IMR-90 (cell line): ENCODE data around the gene HHIPL1. TPM values are rescaled to one million over a fixed set of nuclear protein-coding genes. Genes with fewer than 3 reads are reported as not detected.

Experiments
- ATAC-seq: fragments of 200-7000 bp; cut with Tn5 transposase; 2 replicates; pipeline ENCODE4 v1.9.1; 2020; ENCODE audit warnings: low read depth, mild to moderate bottlenecking, moderate library complexity
- BruUV-seq: library from RNA; stranded (reverse); fragments of 400-500 nt; replicated peaks from 2 replicates; lab custom pipeline; 2021; lab: Mats Ljungman, UMichigan
- CTCF ChIA-PET: fragments of 300-600 bp; formaldehyde crosslinking; extraction: SDS; loops from one replicate; lab custom pipeline; 2021; ENCODE audit warnings: antibody characterized with exemption; lab: Yijun Ruan, JAX
- POLR2A ChIA-PET: fragments of 300-600 bp; sonication (Branson Sonifier 250); formaldehyde crosslinking; loops from one replicate; lab custom pipeline; 2022; ENCODE audit warnings: antibody characterized with exemption; ENCODE audit not compliant: unreplicated experiment; lab: Charles Lee
- DNase-seq: peaks from one replicate; pipeline ENCODE4 v3.0.0; 2013
- H2AFZ ChIP-seq: replicated peaks from 2 replicates; pipeline ENCODE3; 2013; ENCODE audit warnings: low read length, mild to moderate bottlenecking; ENCODE audit not compliant: poor library complexity
- H2AK5ac ChIP-seq: 2 replicates; pipeline ENCODE4 v1.6.1; 2013; ENCODE audit warnings: low read depth, low read length, inconsistent platforms
- H2AK9ac ChIP-seq: replicated peaks from 2 replicates; pipeline ENCODE3; 2013; ENCODE audit warnings: mild to moderate bottlenecking, low read depth, low read length, moderate library complexity; ENCODE audit not compliant: poor library complexity
- H2BK120ac ChIP-seq: 2 replicates; pipeline ENCODE4 v1.6.1; 2013; ENCODE audit warnings: low read depth, low read length, inconsistent platforms
- H2BK15ac ChIP-seq: 3 replicates; pipeline ENCODE4 v1.6.1; 2013; ENCODE audit warnings: low read depth, low read length, inconsistent platforms
- H2BK20ac ChIP-seq: 2 replicates; pipeline ENCODE4 v1.6.1; 2013; ENCODE audit warnings: low read depth, mild to moderate bottlenecking, inconsistent platforms, low read length, moderate library complexity
- H2BK5ac ChIP-seq: 2 replicates; pipeline ENCODE4 v1.6.1; 2013; ENCODE audit warnings: mild to moderate bottlenecking, low read depth, low read length, inconsistent platforms; ENCODE audit not compliant: poor library complexity, severe bottlenecking
- H3K14ac ChIP-seq: replicated peaks from 2 replicates; pipeline ENCODE4 v1.6.1; 2013; ENCODE audit warnings: low read depth, low read length, inconsistent platforms
- H3K18ac ChIP-seq: 2 replicates; pipeline ENCODE4 v1.6.1; 2013; ENCODE audit warnings: low read depth, low read length, control low read depth
- H3K23ac ChIP-seq: 2 replicates; pipeline ENCODE4 v1.6.1; 2013; ENCODE audit warnings: low read depth, low read length, inconsistent platforms
- H3K27ac ChIP-seq: 2 replicates; pipeline ENCODE4 v1.5.1; 2013; ENCODE audit warnings: mild to moderate bottlenecking, control low read depth, low read length; ENCODE audit not compliant: insufficient read depth
- H3K27me3 ChIP-seq: 2 replicates; pipeline ENCODE4 v1.6.1; 2013; ENCODE audit warnings: low read length; ENCODE audit not compliant: control insufficient read depth, insufficient read depth
- H3K36me3 ChIP-seq: 2 replicates; pipeline ENCODE4 v1.6.1; 2013; ENCODE audit warnings: low read length, mixed read lengths; ENCODE audit not compliant: control insufficient read depth, insufficient read depth
- H3K4ac ChIP-seq: 2 replicates; pipeline ENCODE4 v1.6.1; 2013; ENCODE audit warnings: low read depth, low read length, inconsistent platforms
- H3K4me1 ChIP-seq: 2 replicates; pipeline ENCODE4 v1.6.1; 2013; ENCODE audit warnings: low read length, mixed read lengths; ENCODE audit not compliant: control insufficient read depth, insufficient read depth
- H3K4me2 ChIP-seq: 2 replicates; pipeline ENCODE4 v1.6.1; 2013; ENCODE audit warnings: low read depth, mild to moderate bottlenecking, control low read depth, low read length, moderate library complexity
- H3K4me3 ChIP-seq: 2 replicates; pipeline ENCODE4 v1.5.1; 2013; ENCODE audit warnings: low read depth, mild to moderate bottlenecking, control low read depth, low read length, moderate library complexity; ENCODE audit not compliant: insufficient read depth
- H3K56ac ChIP-seq: 2 replicates; pipeline ENCODE4 v1.6.1; 2013; ENCODE audit warnings: low read length, inconsistent platforms; ENCODE audit not compliant: insufficient read depth; ENCODE audit errors: extremely low read depth
- H3K79me1 ChIP-seq, 2 experiments: 2 replicates each; pipeline ENCODE4 v1.6.1; 2013; ENCODE audit warnings: low read length in 2 of 2, inconsistent platforms in 1 of 2, low read depth in 1 of 2
- H3K9ac ChIP-seq: 2 replicates; pipeline ENCODE4 v1.6.1; 2013; ENCODE audit warnings: low read depth, low read length, control low read depth
- H3K9me1 ChIP-seq: 2 replicates; pipeline ENCODE4 v1.6.1; 2013; ENCODE audit warnings: low read length, inconsistent platforms; ENCODE audit not compliant: insufficient read depth
- H3K9me3 ChIP-seq: 2 replicates; pipeline ENCODE4 v1.6.1; 2013; ENCODE audit warnings: low read length; ENCODE audit not compliant: control insufficient read depth, insufficient read depth
- H4K20me1 ChIP-seq: 2 replicates; pipeline ENCODE4 v1.6.1; 2013; ENCODE audit warnings: low read length, inconsistent platforms; ENCODE audit not compliant: insufficient read depth
- H4K5ac ChIP-seq: 2 replicates; pipeline ENCODE4 v1.6.1; 2013; ENCODE audit warnings: mild to moderate bottlenecking, low read depth, low read length, control low read depth
- H4K8ac ChIP-seq, 2 experiments: 2 replicates each; pipeline ENCODE4 v1.6.1; 2013; ENCODE audit warnings: low read depth in 2 of 2, low read length in 2 of 2, control low read depth in 1 of 2, inconsistent platforms in 1 of 2
- H4K91ac ChIP-seq: 2 replicates; pipeline ENCODE4 v1.6.1; 2013; ENCODE audit warnings: low read depth, low read length, inconsistent platforms; ENCODE audit not compliant: insufficient read depth
- CEBPB ChIP-seq: IDR thresholded peaks from 2 replicates; pipeline ENCODE4 v1.6.1; 2012; ENCODE audit warnings: low read depth, low read length, improper control_type of control experiment
- CHD1 ChIP-seq: IDR thresholded peaks from 2 replicates; pipeline ENCODE4 v1.6.1; 2012; ENCODE audit warnings: low read depth, low read length, improper control_type of control experiment
- WGBS, 2 experiments: methylation state at CpG; one replicate each; pipeline versions ENCODE4 v1.1.5 to v1.1.7; 2013; ENCODE audit warnings: missing lambda C conversion rate in 2 of 2; ENCODE audit not compliant: insufficient read length in 1 of 2; ENCODE audit errors: extremely low coverage in 2 of 2; 5-methylcytosine and 5-hydroxymethylcytosine counted together
- dilution Hi-C: fragments of 300-500 bp; cut with HindIII; formaldehyde crosslinking; loops from one replicate; pipeline ENCODE4 v1.14.3; 2018; ENCODE audit warnings: low sequenced_read_pairs; ENCODE audit not compliant: unreplicated experiment
- in situ Hi-C: fragments of 300-500 bp; cut with MboI; formaldehyde crosslinking; loops from 3 replicates; pipeline ENCODE4 v1.14.3; 2019; ENCODE audit warnings: low sequenced_read_pairs, inconsistent platforms, mixed read lengths
- intact Hi-C: fragments of 100-400 bp; cut with micrococcal nuclease; formaldehyde crosslinking; loops from 2 replicates; pipeline ENCODE4 v1.10.0; 2022
- polyA plus RNA-seq, 3 experiments: library from polyadenylated mRNA; depleted of rRNA; stranded (reverse); fragments of >200 nt; gene quantifications; 2 replicates each; pipeline ENCODE4 v1.2.3, GENCODE V29; 2012; ENCODE audit warnings: low replicate concordance in 1 of 3
- total RNA-seq: library from RNA; depleted of rRNA; stranded (reverse); fragments of >200 nt; gene quantifications from 2 replicates; pipeline ENCODE4 v1.2.3, GENCODE V29; 2012

The HHIPL1 gene
- total and polyA plus RNA-seq, 2 of the 4 experiments (the other 2 are of a cell fraction), result 0.65 to 0.72 TPM

DNA sequence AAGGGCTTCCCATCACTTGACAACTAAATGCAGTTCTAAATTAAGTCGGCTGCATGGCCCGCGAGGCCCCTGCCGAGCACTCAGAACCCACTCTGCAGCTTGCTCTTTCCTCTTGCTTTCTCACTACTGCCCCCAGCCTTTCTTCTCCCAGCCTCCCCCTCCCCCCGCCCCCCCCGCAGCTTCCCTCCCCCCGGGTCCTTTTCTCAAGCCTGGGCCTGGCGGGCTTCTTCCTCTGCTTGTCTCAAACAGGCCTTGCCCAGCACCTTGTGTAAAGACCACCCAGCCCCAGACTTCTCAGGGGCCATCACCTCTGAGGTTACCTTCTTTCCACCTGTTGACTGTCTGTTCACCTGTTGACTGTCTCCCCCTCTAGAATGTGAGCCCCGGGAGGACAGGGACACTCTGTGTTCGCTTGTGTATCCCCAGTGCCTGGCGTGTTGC, 40.2 kb downstream of the HHIPL1 start:
- no peaks in the 10 kb centered on the region for H3K36me3 ChIP-seq
- H2AFZ ChIP-seq, result no peak overlapping the region
- H4K91ac ChIP-seq, result no peak overlapping the region
- no TSS peak for BruUV-seq
- H3K56ac ChIP-seq, result no peak overlapping the region
- H2BK5ac ChIP-seq, result no peak overlapping the region
- no peak overlapping the region for H2BK120ac ChIP-seq
- no peak overlapping the region for H3K9ac ChIP-seq
- H2BK20ac ChIP-seq, result no peak overlapping the region
- dilution Hi-C loops, result no loop called here
- peaks cover 41% of the 10 kb centered on the region for H3K27me3 ChIP-seq
- no peak overlapping the region for H2BK15ac ChIP-seq
- no peak overlapping the region for H3K23ac ChIP-seq
- H3K4ac ChIP-seq, result no peak overlapping the region
- H3K79me1 ChIP-seq, result no peaks in the 10 kb centered on the region; a peak in 1 of 4 replicates
- no peak for ATAC-seq
- H3K4me2 ChIP-seq, result no peak overlapping the region
- H3K4me3 ChIP-seq, result no peak overlapping the region
- no peak overlapping the region for H2AK5ac ChIP-seq
- no peak overlapping the region for H4K8ac ChIP-seq
- no peak for TF ChIP-seq CEBPB
- TF ChIP-seq CHD1, result no peak
- no peaks in the 10 kb centered on the region; the same call in 1 of the 2 replicates for H4K20me1 ChIP-seq
- H3K9me1 ChIP-seq, result no peaks in the 10 kb centered on the region
- in situ Hi-C loops, result no loop called here
- ChIA-PET POLR2A (no interaction called here), CTCF (no interaction called here)
- WGBS, 2 experiments, result no CpG with 5 or more reads among the region's 11 CpGs
- H3K14ac ChIP-seq, result no peak overlapping the region
- H3K9me3 ChIP-seq, result no peaks in the 10 kb centered on the region
- no peak overlapping the region for H3K27ac ChIP-seq
- H3K18ac ChIP-seq, result no peak overlapping the region
- H2AK9ac ChIP-seq, result no peak overlapping the region
- intact Hi-C loops, result loop anchor here (2.0 kb wide), 1 partner anchor 60 kb away; no protein-coding TSS in a partner anchor
- DNase-seq, result no peak
- H3K4me1 ChIP-seq, result peaks cover 8% of the 10 kb centered on the region
- H4K5ac ChIP-seq, result no peak overlapping the region
